HEK293T (cell line): ENCODE data around the gene EIF4EBP2.

Source experiments
- CTCF ChIA-PET: fragments of 350-600 bp; formaldehyde crosslinking; extraction: SDS; loops from one replicate; lab custom pipeline; 2021; ENCODE audit warnings: antibody characterized with exemption, inconsistent platforms; lab: Yijun Ruan, JAX
- POLR2A ChIA-PET: fragments of 350-600 bp; formaldehyde crosslinking; extraction: SDS; loops from one replicate; lab custom pipeline; 2020; ENCODE audit warnings: antibody characterized with exemption, inconsistent platforms; lab: Yijun Ruan, JAX
- DNase-seq: peaks from one replicate; pipeline ENCODE4 v3.0.0; 2012; ENCODE audit warnings: mixed read lengths; ENCODE audit errors: extremely low spot score
- ARNT ChIP-seq: fragments of 450-650 bp; IDR thresholded peaks from 2 replicates; pipeline ENCODE4 v1.6.1; 2017; ENCODE audit warnings: mild to moderate bottlenecking
- BHLHE40 ChIP-seq: fragments of 450-650 bp; IDR thresholded peaks from 2 replicates; pipeline ENCODE4 v1.6.1; 2016; ENCODE audit warnings: mild to moderate bottlenecking, moderate library complexity, borderline replicate concordance
- CTBP1 ChIP-seq: fragments of 450-650 bp; IDR thresholded peaks from 2 replicates; pipeline ENCODE4 v1.6.1; 2016; ENCODE audit warnings: borderline replicate concordance
- ELF4 ChIP-seq: fragments of 450-650 bp; IDR thresholded peaks from 2 replicates; pipeline ENCODE4 v1.6.1; 2017; ENCODE audit warnings: antibody characterized with exemption
- FOXA1 ChIP-seq: fragments of 450-650 bp; IDR thresholded peaks from 2 replicates; pipeline ENCODE4 v1.6.1; 2016; ENCODE audit warnings: mild to moderate bottlenecking
- FOXK2 ChIP-seq: fragments of 450-650 bp; IDR thresholded peaks from 2 replicates; pipeline ENCODE4 v1.6.1; 2016; ENCODE audit warnings: mild to moderate bottlenecking
- FOXM1 ChIP-seq: fragments of 450-650 bp; IDR thresholded peaks from 2 replicates; pipeline ENCODE4 v1.6.1; 2017; ENCODE audit warnings: mild to moderate bottlenecking, borderline replicate concordance
- HDGF ChIP-seq: fragments of 450-650 bp; IDR thresholded peaks from 2 replicates; pipeline ENCODE4 v1.6.1; 2017; ENCODE audit warnings: antibody characterized with exemption, borderline replicate concordance
- L3MBTL2 ChIP-seq: fragments of 450-650 bp; conservative IDR thresholded peaks from 2 replicates; pipeline ENCODE4 v1.6.1; 2016; ENCODE audit warnings: mild to moderate bottlenecking
- LEF1 ChIP-seq: fragments of 450-650 bp; IDR thresholded peaks from 2 replicates; pipeline ENCODE4 v1.6.1; 2017; ENCODE audit warnings: mild to moderate bottlenecking, borderline replicate concordance
- NFRKB ChIP-seq: fragments of 450-650 bp; IDR thresholded peaks from 2 replicates; pipeline ENCODE4 v1.6.1; 2016; ENCODE audit warnings: mild to moderate bottlenecking, moderate library complexity
- PKNOX1 ChIP-seq: fragments of 450-650 bp; IDR thresholded peaks from 2 replicates; pipeline ENCODE4 v1.6.1; 2016
- SP1 ChIP-seq: fragments of 450-650 bp; IDR thresholded peaks from 2 replicates; pipeline ENCODE4 v1.6.1; 2017
- SUZ12 ChIP-seq: fragments of 450-650 bp; IDR thresholded peaks from 2 replicates; pipeline ENCODE4 v1.6.1; 2016; ENCODE audit warnings: mild to moderate bottlenecking
- TARDBP ChIP-seq: fragments of 450-650 bp; IDR thresholded peaks from 2 replicates; pipeline ENCODE4 v1.6.1; 2016
- ZNF384 ChIP-seq: fragments of 450-650 bp; IDR thresholded peaks from 2 replicates; pipeline ENCODE4 v1.6.1; 2016

The EIF4EBP2 gene

DNA sequence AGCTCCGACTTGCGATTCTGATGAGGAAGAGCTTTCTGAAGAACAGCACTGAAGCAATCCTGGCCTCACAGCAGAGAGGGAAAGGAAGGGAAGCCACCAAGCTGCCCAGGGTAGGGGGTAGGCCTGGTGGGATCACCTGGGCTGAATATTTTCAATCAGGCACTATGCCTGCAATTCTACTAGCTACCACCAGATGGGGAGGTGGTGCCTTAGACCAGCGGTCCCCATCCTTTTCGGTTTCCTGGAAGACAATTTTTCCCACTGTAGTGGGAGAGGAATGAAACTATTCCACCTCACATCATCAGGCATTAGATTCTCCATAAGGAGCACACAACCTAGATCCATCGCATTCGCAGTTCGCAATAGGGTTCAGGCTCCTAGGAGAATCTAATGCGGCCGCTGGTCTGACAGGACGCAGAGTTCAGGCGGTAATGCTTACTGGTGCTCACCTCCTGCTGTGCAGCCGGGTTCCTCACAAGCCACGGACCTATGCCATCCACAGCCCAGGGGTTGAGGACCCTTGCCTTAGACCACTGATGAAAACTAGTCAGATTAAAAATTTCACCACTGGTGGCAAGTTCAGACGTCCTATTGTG is 24.3 kb upstream of the EIF4EBP2 start:
- DNase-seq, result peak; percentile 38
- TF ChIP-seq FOXK2, result no peak
- TF ChIP-seq BHLHE40, result no peak
- no peak for TF ChIP-seq L3MBTL2
- TF ChIP-seq SP1, result no peak
- TF ChIP-seq CTBP1, result no peak
- TF ChIP-seq NFRKB, result no peak
- TF ChIP-seq SUZ12, result no peak
- no peak for TF ChIP-seq PKNOX1
- no peak for TF ChIP-seq TARDBP
- TF ChIP-seq ZNF384, result no peak
- no peak for TF ChIP-seq FOXA1
- no peak for TF ChIP-seq LEF1
- TF ChIP-seq FOXM1, result no peak
- no peak for TF ChIP-seq HDGF
- TF ChIP-seq ELF4, result no peak
- TF ChIP-seq ARNT, result no peak
- ChIA-PET POLR2A (no interaction called here), CTCF (interaction anchor here (1.1 kb wide), 1 partner anchor 82 kb away, joined by 3 read pairs; no protein-coding TSS in a partner anchor)

GRCh38 chr10:70380350-70381135 is 23.4 kb upstream of the EIF4EBP2 start:
- TF ChIP-seq L3MBTL2 (no peak), HDGF (no peak), ARNT (no peak), TARDBP (no peak), NFRKB (no peak), SUZ12 (no peak), BHLHE40 (no peak), LEF1 (no peak), SP1 (no peak), ZNF384 (no peak), FOXM1 (no peak)
- ChIA-PET POLR2A (interaction anchor here (0.6 kb wide), 1 partner anchor 25 kb away, joined by 3 read pairs; no protein-coding TSS in a partner anchor), CTCF (no interaction called here)
- DNase-seq, result no peak

DNA sequence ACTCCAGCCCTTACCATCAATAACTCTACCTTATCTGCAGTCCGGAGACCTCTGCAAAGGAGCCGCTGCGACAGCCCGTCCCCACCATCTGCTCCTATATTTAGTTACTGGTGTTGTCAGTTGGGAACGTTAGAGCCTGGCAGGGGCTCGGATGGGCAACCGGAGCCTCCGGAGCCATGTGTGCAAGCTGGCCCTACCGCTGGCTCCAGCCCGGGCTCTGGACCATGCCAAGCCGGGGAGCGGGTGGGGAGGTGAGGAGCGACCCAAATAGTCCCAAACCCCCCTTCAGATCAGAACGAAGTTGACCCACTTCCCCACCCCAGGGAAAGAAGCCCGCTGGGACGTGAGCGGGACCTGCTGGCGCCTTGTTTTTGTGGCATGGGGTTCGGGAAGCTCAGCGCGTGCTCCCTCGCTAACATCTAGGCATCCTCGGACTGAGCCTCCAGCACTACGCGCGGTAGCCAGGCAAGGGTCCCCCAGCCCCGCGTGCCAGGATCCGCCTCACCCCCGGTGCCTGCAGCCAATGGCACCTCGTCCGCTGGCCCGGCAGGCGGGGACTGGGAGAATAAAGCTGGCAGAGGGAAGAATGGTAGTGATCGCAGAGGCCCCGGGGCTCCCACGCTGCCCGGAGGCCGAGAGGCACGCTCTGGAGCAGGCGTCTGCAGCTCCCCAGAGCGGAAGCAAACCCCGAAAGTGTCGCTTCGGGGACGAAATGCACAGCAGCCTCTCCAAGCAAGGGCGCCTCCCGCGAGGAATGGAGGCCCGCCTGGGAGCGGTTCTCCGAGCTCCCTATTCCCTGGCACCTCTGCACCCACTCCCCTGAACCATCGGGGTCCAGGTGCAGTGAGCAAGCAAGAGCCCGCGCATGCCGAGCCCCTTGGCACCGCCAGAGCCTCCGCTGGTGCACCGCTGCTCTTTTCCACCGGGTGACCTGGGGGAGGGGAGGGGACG is 22.2 kb upstream of the EIF4EBP2 start:
- peak; percentile 16 for DNase-seq
- ChIA-PET CTCF (interaction anchor here (0.5 kb wide), 1 partner anchor 29 kb away, joined by 3 read pairs; no protein-coding TSS in a partner anchor), POLR2A (interaction anchor here (0.8 to 1.6 kb wide), 4 partner anchors 22 to 428 kb away, joined by 3 to 6 read pairs (median 4); partner anchors contain the start of genes EIF4EBP2 and TYSND1)
- TF ChIP-seq SUZ12 (no peak), FOXK2 (no peak), SP1 (no peak), ARNT (no peak), TARDBP (no peak), ZNF384 (no peak), L3MBTL2 (peak; percentile 84), BHLHE40 (no peak)

DNA sequence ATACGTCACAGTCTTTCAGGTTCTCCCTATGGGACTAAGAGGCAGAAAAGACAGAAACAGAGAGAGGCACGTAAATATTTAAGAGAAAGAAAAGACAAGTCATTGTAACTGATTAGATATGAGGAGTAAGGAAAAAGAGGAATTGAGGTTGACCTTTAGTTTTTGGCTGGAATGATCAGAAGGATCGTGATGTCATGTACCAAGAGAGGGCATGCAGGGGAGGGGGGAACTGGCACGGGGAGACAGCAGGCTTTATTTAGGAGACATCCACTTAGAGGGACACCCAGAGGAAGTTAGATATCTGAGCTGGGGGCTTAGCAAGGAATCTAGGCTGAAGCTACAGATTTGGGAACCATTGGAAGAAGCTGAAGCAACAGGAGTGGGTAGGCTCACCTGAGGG is 12.3 kb upstream of the EIF4EBP2 start:
- ChIA-PET POLR2A (interaction anchor here (0.9 to 1.4 kb wide), 2 partner anchors 11 to 12 kb away, joined by 3 read pairs; partner anchors contain the start of gene EIF4EBP2), CTCF (no interaction called here)
- DNase-seq, result no peak
- TF ChIP-seq PKNOX1 (no peak), CTBP1 (no peak), FOXA1 (no peak), NFRKB (no peak), L3MBTL2 (no peak), ZNF384 (no peak), FOXM1 (no peak), SUZ12 (no peak), TARDBP (no peak), FOXK2 (no peak), SP1 (no peak), BHLHE40 (no peak), LEF1 (no peak), ARNT (no peak), HDGF (no peak)

- ChIA-PET CTCF (no interaction called here), POLR2A (no interaction called here)
Observed at GRCh38 chr10:70396140-70396539, 7.8 kb upstream of the EIF4EBP2 start.

More at GRCh38 chr10:70396140-70396539, 7.8 kb upstream of the EIF4EBP2 start:
- TF ChIP-seq LEF1 (no peak), HDGF (no peak), ZNF384 (no peak), FOXA1 (no peak), PKNOX1 (no peak), SUZ12 (no peak), TARDBP (no peak), ARNT (no peak), L3MBTL2 (no peak), FOXK2 (no peak), SP1 (no peak), ELF4 (no peak), CTBP1 (no peak)
- no peak for DNase-seq
